Liver (tissue), 9 donors: ENCODE data around the gene DDAH2. TPM values are rescaled to one million over a fixed set of nuclear protein-coding genes. Genes with fewer than 3 reads are reported as not detected.

Experiments
- DNase-seq: peaks from one replicate; pipeline ENCODE4 v3.0.0-alpha.2; 2017; ENCODE audit warnings: low spot score
- H3K27ac ChIP-seq, 2 donors: one replicate each; pipeline ENCODE4 v1.7.0; 2013; ENCODE audit warnings: inconsistent platforms in 2 of 2, low read length in 2 of 2, control low read depth in 1 of 2, low read depth in 1 of 2, mild to moderate bottlenecking in 1 of 2
- H3K27me3 ChIP-seq, 4 donors: one replicate each; pipeline versions ENCODE4 v1.6.1 to v1.7.0; 2013; ENCODE audit warnings: low read length in 3 of 4, inconsistent platforms in 1 of 4, mild to moderate bottlenecking in 1 of 4, moderate library complexity in 1 of 4; ENCODE audit not compliant: control insufficient read depth in 4 of 4, insufficient read depth in 4 of 4
- H3K36me3 ChIP-seq, 4 donors: one replicate each; pipeline versions ENCODE4 v1.6.1 to v1.7.0; 2013; ENCODE audit warnings: low read length in 3 of 4, mild to moderate bottlenecking in 3 of 4, low read depth in 1 of 4, moderate library complexity in 1 of 4; ENCODE audit not compliant: control insufficient read depth in 4 of 4, insufficient read depth in 3 of 4
- H3K4me1 ChIP-seq, 4 donors: one replicate each; pipeline versions ENCODE4 v1.6.1 to v1.7.0; 2013; ENCODE audit warnings: low read length in 3 of 4, mild to moderate bottlenecking in 3 of 4, moderate library complexity in 1 of 4; ENCODE audit not compliant: control insufficient read depth in 4 of 4, insufficient read depth in 4 of 4
- H3K4me3 ChIP-seq, 3 donors: one replicate each; pipeline versions ENCODE4 v1.6.1 to v1.7.0; 2013; ENCODE audit warnings: low read length in 3 of 3, control low read depth in 1 of 3, low read depth in 1 of 3, mild to moderate bottlenecking in 1 of 3
- H3K9ac ChIP-seq, 2 donors: one replicate each; pipeline ENCODE4 v1.7.0; 2013; ENCODE audit warnings: low read length in 2 of 2, mild to moderate bottlenecking in 2 of 2, moderate library complexity in 2 of 2, control low read depth in 1 of 2, low read depth in 1 of 2
- H3K9me3 ChIP-seq, 4 donors: one replicate each; pipeline versions ENCODE4 v1.6.1 to v1.7.0; 2013; ENCODE audit warnings: low read length in 3 of 4; ENCODE audit not compliant: control insufficient read depth in 4 of 4
- CTCF ChIP-seq: fragments of 150-350 bp; IDR thresholded peaks from 2 replicates; pipeline ENCODE4 v1.5.1; 2017; ENCODE audit warnings: improper control_type of control experiment, low read depth, low read length; ENCODE audit not compliant: missing input control
- EGR1 ChIP-seq, 2 donors: IDR thresholded peaks; 2 replicates each; pipeline ENCODE4 v1.6.1; 2016 to 2018; ENCODE audit warnings: antibody characterized with exemption in 2 of 2, low read depth in 2 of 2
- FOXA1 ChIP-seq: IDR thresholded peaks from 2 replicates; pipeline ENCODE4 v1.6.1; 2016; ENCODE audit warnings: antibody characterized with exemption
- GABPA ChIP-seq, 2 donors: IDR thresholded peaks in 1 of 2; conservative IDR thresholded peaks in 1 of 2; 2 replicates each; pipeline ENCODE4 v1.6.1; 2016; ENCODE audit warnings: antibody characterized with exemption in 2 of 2, mild to moderate bottlenecking in 1 of 2, moderate library complexity in 1 of 2
- HNF4A ChIP-seq, 2 donors: conservative IDR thresholded peaks; 2 replicates each; pipeline ENCODE4 v1.6.1; 2016; ENCODE audit warnings: antibody characterized with exemption in 2 of 2, mild to moderate bottlenecking in 2 of 2
- HNF4G ChIP-seq: IDR thresholded peaks from 2 replicates; pipeline ENCODE4 v1.6.1; 2016; ENCODE audit warnings: antibody characterized with exemption
- JUND ChIP-seq, 2 donors: IDR thresholded peaks; 2 replicates each; pipeline ENCODE4 v1.6.1; 2016; ENCODE audit warnings: antibody characterized with exemption in 2 of 2
- MAX ChIP-seq: IDR thresholded peaks from 2 replicates; pipeline ENCODE4 v1.6.1; 2016; ENCODE audit warnings: antibody characterized with exemption
- NR2F2 ChIP-seq: IDR thresholded peaks from 2 replicates; pipeline ENCODE4 v1.6.1; 2016; ENCODE audit warnings: antibody characterized with exemption
- RAD21 ChIP-seq, 2 donors: IDR thresholded peaks; 2 replicates each; pipeline ENCODE4 v1.6.1; 2016; ENCODE audit warnings: antibody characterized with exemption in 2 of 2, mild to moderate bottlenecking in 2 of 2
- REST ChIP-seq: IDR thresholded peaks from 2 replicates; pipeline ENCODE4 v1.6.1; 2016; ENCODE audit warnings: antibody characterized with exemption, mild to moderate bottlenecking
- RXRA ChIP-seq, 2 donors: IDR thresholded peaks; 2 replicates each; pipeline ENCODE4 v1.6.1; 2017 to 2018; ENCODE audit warnings: antibody characterized with exemption in 2 of 2, mild to moderate bottlenecking in 1 of 2
- SP1 ChIP-seq: IDR thresholded peaks from 2 replicates; pipeline ENCODE4 v1.6.1; 2018; ENCODE audit warnings: antibody characterized with exemption, mild to moderate bottlenecking
- TAF1 ChIP-seq: conservative IDR thresholded peaks from 2 replicates; pipeline ENCODE4 v1.6.1; 2016; ENCODE audit warnings: antibody characterized with exemption, mild to moderate bottlenecking
- YY1 ChIP-seq: IDR thresholded peaks from 2 replicates; pipeline ENCODE4 v1.6.1; 2016; ENCODE audit warnings: antibody characterized with exemption, mild to moderate bottlenecking
- WGBS: extraction: QIAGEN DNeasy Blood & Tissue Kit; methylation state at CpG from one replicate; pipeline ENCODE4 v1.1.7; 2013; 5-methylcytosine and 5-hydroxymethylcytosine counted together
- polyA plus RNA-seq, 2 donors: library from polyadenylated mRNA; stranded (reverse) in 1 of 2; unstranded in 1 of 2; fragments of 200-250 nt in 1 of 2; fragments of >200 nt in 1 of 2; fragmentation: Nextera tagmentation in 1 of 2; extraction: Ambion mirVana in 1 of 2; gene quantifications; one replicate each; pipeline versions ENCODE4 v1.2.1 to v1.2.3, GENCODE V29; 2013 to 2015
- total RNA-seq, 2 donors: library from RNA; depleted of rRNA; stranded (reverse); fragments of >200 nt; gene quantifications; one replicate each; pipeline ENCODE4 v1.2.3, GENCODE V29; 2014
- TF ChIP-seq, protein P1 (sequence below): IDR thresholded peaks from 2 replicates; pipeline ENCODE4 v1.6.1; 2016; ENCODE audit warnings: antibody characterized with exemption
- donor health status: healthy.
- donor health status: healthy.
- donor health status: healthy.
- donor health status: healthy.
- donor health status: healthy.

Gene DDAH2
- total and polyA plus RNA-seq, 4 donors = 19.8 to 31.4 (median 23.2) TPM

- peak overlapping the region; percentile 37 to 62 for H3K9ac ChIP-seq
- H3K36me3 ChIP-seq = peaks cover 8 to 33% (median 20%) of the 10 kb centered on the region in 4 donors
- no peaks in the 10 kb centered on the region for H3K9me3 ChIP-seq
- WGBS = 17% methylated on average over 46 of the region's 46 CpGs
- TF ChIP-seq HNF4A (conservative IDR thresholded peaks at IDR 0.05) (peak in 1 of 2 donors; percentile 16), CTCF (no peak), YY1 (peak; percentile 48)
- H3K27ac ChIP-seq = peak overlapping the region; percentile 91 to 92
- peaks cover 4 to 34% (median 16%) of the 10 kb centered on the region in 4 donors for H3K4me1 ChIP-seq
- H3K4me3 ChIP-seq = peak overlapping the region; percentile 73 to 77 (median 73)
- DNase-seq = peak; percentile 87
- no peaks in the 10 kb centered on the region for H3K27me3 ChIP-seq
Measured at GRCh38 chr6:31729979-31730630, 1.0 kb upstream of the DDAH2 start.

- Histone ChIP-seq H3K27ac (peak overlapping the region; percentile 91 to 92), H3K4me3 (peak overlapping the region; percentile 73 to 77 (median 73)), H3K27me3 (no peaks in the 10 kb centered on the region), H3K36me3 (peaks cover 8 to 33% (median 20%) of the 10 kb centered on the region in 4 donors), H3K9ac (peak overlapping the region; percentile 37 to 62), H3K4me1 (peaks cover 4 to 29% (median 15%) of the 10 kb centered on the region in 4 donors), H3K9me3 (no peaks in the 10 kb centered on the region)
- TF ChIP-seq RXRA (IDR thresholded peaks at IDR 0.05) (peak; percentile 58 to 67), MAX (peak; percentile 84), SP1 (peak; percentile 58), EGR1 (IDR thresholded peaks at IDR 0.05; ENCODE audit: low read depth in 2 of 2) (no peak), REST (peak; percentile 32), JUND (IDR thresholded peaks at IDR 0.05) (peak; percentile 79 to 95), CTCF (peak; percentile 56), FOXA1 (no peak), TAF1 (no peak), HNF4G (peak; percentile 59), RAD21 (IDR thresholded peaks at IDR 0.05) (peak; percentile 81 to 90), HNF4A (conservative IDR thresholded peaks at IDR 0.05) (peak; percentile 78 to 81), GABPA (IDR thresholded peaks at IDR 0.05 in 1 of 2, conservative IDR thresholded peaks at IDR 0.05 in 1 of 2) (no peak), NR2F2 (no peak), YY1 (peak; percentile 56)
- TF ChIP-seq, protein P1, sequence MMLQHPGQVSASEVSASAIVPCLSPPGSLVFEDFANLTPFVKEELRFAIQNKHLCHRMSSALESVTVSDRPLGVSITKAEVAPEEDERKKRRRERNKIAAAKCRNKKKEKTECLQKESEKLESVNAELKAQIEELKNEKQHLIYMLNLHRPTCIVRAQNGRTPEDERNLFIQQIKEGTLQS = peak; percentile 19
- under 1% methylated on average over 29 of the region's 29 CpGs for WGBS
- peak; percentile 88 for DNase-seq
Measured at GRCh38 chr6:31729515-31729978, 448 bp upstream of the DDAH2 start.
